Skeletal muscle tissue (tissue), 1 donor: ENCODE data around the gene EVI5L. TPM values are rescaled to one million over a fixed set of nuclear protein-coding genes. Genes with fewer than 3 reads are reported as not detected.

ENCODE experiments used
- total RNA-seq: library from RNA; depleted of rRNA; stranded (reverse); fragments of >200 nt; gene quantifications from one replicate; pipeline ENCODE4 v1.2.3, GENCODE V29; 2014

The EVI5L gene
- total RNA-seq, 1 donor from 2014 or later: 9.4 TPM

Other genes starting within 250 kb of the EVI5L start
- gene CAMSAP3, start 234.4 kb upstream of the EVI5L start, total RNA-seq: not detected
- 20.4 TPM for gene XAB2, start 200.7 kb upstream of the EVI5L start, total RNA-seq
- 44.9 TPM for gene PET100, start 200.4 kb upstream of the EVI5L start, total RNA-seq
- not detected for gene PCP2, start 196.5 kb upstream of the EVI5L start, total RNA-seq
- gene STXBP2, start 193.1 kb upstream of the EVI5L start, total RNA-seq: 2.6 TPM
- gene RETN, start 161.2 kb upstream of the EVI5L start, total RNA-seq: 3.7 TPM
- not detected for gene MCEMP1, start 153.1 kb upstream of the EVI5L start, total RNA-seq
- gene TRAPPC5, start 149.4 kb upstream of the EVI5L start, total RNA-seq: 9.4 TPM
- gene FCER2, start 128.1 kb upstream of the EVI5L start, total RNA-seq: under 0.01 TPM
- gene CLEC4G, start 98.1 kb upstream of the EVI5L start, total RNA-seq: 0.52 TPM
- 5.2 TPM for gene CD209, start 82.7 kb upstream of the EVI5L start, total RNA-seq
- not detected for gene CLEC4M, start 67.0 kb upstream of the EVI5L start, total RNA-seq
- not detected for gene PRR36, start 44.2 kb downstream of the EVI5L start, total RNA-seq
- under 0.01 TPM for gene LRRC8E, start 58.3 kb downstream of the EVI5L start, total RNA-seq
- 9.4 TPM for gene MAP2K7, start 73.7 kb downstream of the EVI5L start, total RNA-seq
- gene TGFBR3L, start 84.6 kb downstream of the EVI5L start, total RNA-seq: 1.6 TPM
- gene SNAPC2, start 90.1 kb downstream of the EVI5L start, total RNA-seq: 6.3 TPM
- gene CTXN1, start 95.9 kb downstream of the EVI5L start, total RNA-seq: 0.52 TPM
- gene TIMM44, start 113.4 kb downstream of the EVI5L start, total RNA-seq: 36.0 TPM
- gene ELAVL1, start 175.4 kb downstream of the EVI5L start, total RNA-seq: 16.7 TPM
- not detected for gene CCL25, start 222.5 kb downstream of the EVI5L start, total RNA-seq